Sigmoid colon (tissue), 4 donors: ENCODE results near the gene NAE1.

Experiments used
- EP300 ChIP-seq, 4 donors: sonication (generic); formaldehyde crosslinking; IDR thresholded peaks; one replicate each; pipeline ENCODE4 v1.6.1; 2017; ENCODE audit warnings: antibody characterized with exemption in 4 of 4
- POLR2A ChIP-seq, 2 donors: fragments of 450-650 bp; IDR thresholded peaks; one replicate each; pipeline ENCODE4 v1.6.1; 2016; ENCODE audit warnings: antibody characterized with exemption in 2 of 2, mild to moderate bottlenecking in 2 of 2, moderate library complexity in 2 of 2
- POLR2AphosphoS5 ChIP-seq, 4 donors: sonication (generic); formaldehyde crosslinking; IDR thresholded peaks; one replicate each; pipeline ENCODE4 v1.6.1; 2017; ENCODE audit warnings: antibody characterized with exemption in 4 of 4
- TF ChIP-seq, protein P1 (sequence below), 4 experiments: fragments of 450-650 bp in 3 of 4; fragments of 200-600 bp in 1 of 4; IDR thresholded peaks; one replicate each; pipeline ENCODE4 v1.5.1; 2016 to 2019; ENCODE audit warnings: antibody characterized with exemption in 4 of 4, mild to moderate bottlenecking in 3 of 4, moderate library complexity in 2 of 4

DNA sequence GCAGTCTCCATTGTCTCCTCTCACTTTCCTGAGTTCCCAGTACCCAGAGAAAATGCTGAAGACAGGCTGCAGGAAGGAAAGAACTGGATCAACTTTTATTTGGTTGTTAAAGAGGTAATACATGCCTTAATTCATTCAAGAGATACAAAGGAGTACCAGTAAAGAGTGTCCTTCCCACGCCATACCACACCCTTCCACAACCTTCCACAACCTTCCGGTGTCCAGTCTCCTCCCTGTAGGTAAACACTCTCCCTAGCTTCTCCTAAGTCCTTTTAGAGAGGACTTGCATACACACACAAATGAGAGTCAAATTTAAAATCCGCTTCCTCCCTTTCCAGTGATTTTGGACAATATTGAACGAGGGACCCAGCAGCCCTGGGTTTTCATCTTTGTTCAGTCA, 10.6 kb upstream of the NAE1 start:
- TF ChIP-seq POLR2A (IDR thresholded peaks at IDR 0.05) (no peak), EP300 (IDR thresholded peaks at IDR 0.05) (no peak), POLR2AphosphoS5 (IDR thresholded peaks at IDR 0.05) (no peak)
- TF ChIP-seq, protein P1, sequence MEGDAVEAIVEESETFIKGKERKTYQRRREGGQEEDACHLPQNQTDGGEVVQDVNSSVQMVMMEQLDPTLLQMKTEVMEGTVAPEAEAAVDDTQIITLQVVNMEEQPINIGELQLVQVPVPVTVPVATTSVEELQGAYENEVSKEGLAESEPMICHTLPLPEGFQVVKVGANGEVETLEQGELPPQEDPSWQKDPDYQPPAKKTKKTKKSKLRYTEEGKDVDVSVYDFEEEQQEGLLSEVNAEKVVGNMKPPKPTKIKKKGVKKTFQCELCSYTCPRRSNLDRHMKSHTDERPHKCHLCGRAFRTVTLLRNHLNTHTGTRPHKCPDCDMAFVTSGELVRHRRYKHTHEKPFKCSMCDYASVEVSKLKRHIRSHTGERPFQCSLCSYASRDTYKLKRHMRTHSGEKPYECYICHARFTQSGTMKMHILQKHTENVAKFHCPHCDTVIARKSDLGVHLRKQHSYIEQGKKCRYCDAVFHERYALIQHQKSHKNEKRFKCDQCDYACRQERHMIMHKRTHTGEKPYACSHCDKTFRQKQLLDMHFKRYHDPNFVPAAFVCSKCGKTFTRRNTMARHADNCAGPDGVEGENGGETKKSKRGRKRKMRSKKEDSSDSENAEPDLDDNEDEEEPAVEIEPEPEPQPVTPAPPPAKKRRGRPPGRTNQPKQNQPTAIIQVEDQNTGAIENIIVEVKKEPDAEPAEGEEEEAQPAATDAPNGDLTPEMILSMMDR (IDR thresholded peaks at IDR 0.05), result no peak
